Right forelimb (tissue), 1 donor: ENCODE data around the gene CES3.

Experiments used
- DNase-seq: peaks from one replicate; pipeline ENCODE4 v3.0.0-alpha.2; 2018

The CES3 gene, protein sequence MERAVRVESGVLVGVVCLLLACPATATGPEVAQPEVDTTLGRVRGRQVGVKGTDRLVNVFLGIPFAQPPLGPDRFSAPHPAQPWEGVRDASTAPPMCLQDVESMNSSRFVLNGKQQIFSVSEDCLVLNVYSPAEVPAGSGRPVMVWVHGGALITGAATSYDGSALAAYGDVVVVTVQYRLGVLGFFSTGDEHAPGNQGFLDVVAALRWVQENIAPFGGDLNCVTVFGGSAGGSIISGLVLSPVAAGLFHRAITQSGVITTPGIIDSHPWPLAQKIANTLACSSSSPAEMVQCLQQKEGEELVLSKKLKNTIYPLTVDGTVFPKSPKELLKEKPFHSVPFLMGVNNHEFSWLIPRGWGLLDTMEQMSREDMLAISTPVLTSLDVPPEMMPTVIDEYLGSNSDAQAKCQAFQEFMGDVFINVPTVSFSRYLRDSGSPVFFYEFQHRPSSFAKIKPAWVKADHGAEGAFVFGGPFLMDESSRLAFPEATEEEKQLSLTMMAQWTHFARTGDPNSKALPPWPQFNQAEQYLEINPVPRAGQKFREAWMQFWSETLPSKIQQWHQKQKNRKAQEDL

DNA sequence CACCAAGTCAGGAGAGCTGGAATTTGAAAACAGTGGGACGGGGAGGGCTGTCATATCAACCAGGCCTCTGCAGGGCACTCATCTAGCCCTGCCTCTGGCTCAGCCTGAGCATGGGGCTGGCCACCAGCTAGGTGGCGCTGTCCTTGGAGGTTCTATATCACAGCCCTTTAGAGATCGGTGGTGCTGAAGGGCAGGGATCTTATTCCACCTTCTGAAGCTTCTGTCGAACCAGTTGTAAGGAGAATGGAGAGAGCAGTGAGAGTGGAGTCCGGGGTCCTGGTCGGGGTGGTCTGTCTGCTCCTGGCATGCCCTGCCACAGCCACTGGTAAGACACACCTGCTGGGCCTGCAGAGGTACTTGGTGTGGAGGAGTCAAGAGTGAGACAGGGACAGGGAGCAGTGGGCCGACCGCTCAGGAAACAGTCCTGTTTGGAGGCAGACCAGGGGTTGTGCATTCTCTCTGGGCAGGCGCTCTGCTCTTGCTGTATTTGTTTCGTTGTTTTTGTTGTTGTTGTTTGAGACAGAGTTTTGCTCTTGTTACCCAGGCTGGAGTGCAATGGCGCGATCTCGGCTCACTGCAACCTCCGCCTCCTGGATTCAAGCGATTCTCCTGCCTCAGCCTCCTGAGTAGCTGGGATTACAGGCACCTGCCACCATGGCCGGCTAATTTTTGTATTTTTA, at the start of gene CES3:
Gene CES3 (plus strand): TSS at position 202 of the 680 bp plus-strand sequence. CDS start 42 bp downstream, at position 244.
- no peak for DNase-seq

- no peak for DNase-seq
These were observed 49.3 kb upstream of the CES3 start for GRCh38 chr16:66911801-66912200.

DNA sequence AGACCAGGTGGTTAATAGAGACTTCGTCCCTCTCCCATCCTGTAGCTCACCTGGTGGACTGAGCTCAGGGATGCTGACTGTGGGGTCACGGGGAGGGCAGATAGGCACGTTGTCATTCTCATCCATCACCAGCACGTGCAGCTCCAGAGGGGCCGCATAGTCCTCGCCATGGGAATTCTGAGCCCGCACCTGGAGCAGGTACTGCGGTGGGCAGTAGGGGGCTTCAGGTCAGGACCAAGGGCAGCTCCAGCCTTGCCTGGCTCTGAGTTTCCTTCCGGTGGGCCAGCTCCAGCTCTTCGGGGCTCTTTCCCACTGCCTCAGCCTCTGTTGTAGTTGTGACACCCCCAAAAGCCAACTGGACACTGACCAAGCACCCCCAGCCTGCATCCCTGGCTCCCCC, 48.0 kb upstream of the CES3 start:
- DNase-seq: no peak

DNA sequence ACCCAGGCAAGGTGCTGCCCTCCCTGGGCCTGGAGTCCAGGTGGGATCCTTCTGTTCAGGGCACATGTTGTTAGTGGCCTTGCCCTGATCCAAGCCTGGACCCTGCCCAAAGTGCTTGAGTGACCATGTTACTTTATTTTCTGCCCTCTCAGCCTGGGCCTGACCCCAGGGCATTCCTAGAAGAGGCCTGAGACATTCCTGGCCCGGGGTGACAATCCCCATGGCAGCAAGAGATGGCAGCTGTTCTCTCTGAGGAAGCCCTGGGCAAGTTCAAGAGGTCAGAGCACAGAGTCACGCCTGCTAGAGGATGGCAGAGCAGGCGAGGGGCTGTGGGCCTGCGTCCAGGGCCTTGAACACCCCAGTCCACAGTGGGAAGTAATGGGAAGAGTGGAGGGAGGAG, 47.4 kb upstream of the CES3 start:
- DNase-seq: no peak

GRCh38 chr16:66914541-66914940, 46.5 kb upstream of the CES3 start:
- DNase-seq: no peak

DNA sequence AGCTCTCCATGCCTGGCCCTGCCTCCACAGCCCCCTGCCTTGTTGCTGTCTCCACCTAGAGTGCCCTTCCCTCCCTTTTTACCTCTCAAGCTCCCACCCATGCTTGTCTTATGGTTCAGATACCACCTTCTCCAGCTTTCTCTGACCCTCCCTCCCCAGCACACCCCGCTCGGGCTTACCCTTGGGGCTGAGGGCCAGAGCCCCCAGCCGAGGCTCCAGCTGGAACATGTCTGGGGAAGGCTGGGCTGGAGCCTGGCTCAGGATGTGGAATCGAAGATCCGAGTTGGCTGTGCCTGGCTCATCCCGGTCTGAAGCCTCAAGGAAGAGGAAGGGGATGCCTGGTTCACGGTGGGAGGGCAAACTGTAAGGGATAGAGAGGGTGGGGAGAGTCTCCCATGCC, 46.0 kb upstream of the CES3 start:
- no peak for DNase-seq

DNA sequence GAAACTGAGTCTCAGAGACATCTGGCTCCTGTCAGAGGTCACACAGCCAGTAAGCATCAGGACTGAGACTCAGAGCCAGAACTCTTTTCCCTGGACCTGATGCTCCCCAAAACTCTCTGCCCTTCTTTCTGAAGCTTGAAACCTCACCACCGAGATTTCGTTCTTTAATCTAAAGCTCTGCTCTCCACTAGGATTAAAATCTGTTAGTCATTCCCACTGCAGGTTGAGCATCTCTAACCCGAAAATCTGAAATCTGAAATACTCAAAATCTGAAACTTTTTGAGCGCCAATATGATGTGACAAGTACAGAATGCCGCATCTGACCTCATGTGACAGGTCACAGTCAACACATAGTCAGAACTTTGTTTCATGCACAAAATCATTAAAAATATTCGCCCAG, 44.5 kb upstream of the CES3 start:
- DNase-seq: no peak

DNA sequence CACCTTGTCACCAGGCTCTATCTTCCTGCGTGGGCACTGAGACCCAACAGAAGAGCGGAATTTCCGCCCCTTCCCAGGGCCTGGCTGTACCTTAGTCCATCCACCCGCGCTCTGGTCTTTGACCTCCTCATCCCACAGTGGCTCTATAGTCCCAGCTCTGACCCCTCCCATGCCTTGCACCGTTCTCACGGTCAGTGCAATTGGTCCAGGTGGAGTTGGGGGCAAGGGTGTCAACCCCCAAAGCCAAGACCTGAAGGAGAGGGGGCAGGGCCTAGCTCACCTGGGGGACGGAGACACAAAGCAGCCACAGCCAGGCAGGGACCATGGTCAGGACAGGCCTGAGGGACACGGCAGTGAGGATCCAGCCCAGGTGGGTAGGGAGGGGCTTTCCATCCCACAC, 43.3 kb upstream of the CES3 start:
- DNase-seq: no peak

- DNase-seq: no peak
These were observed 42.7 kb upstream of the CES3 start for GRCh38 chr16:66918355-66918754.

GRCh38 chr16:66918803-66919568, 42.1 kb upstream of the CES3 start, which contains the start of gene CDH16:
Gene CDH16, minus strand, starts transcription at chr16:66918885. Its CDS starts 820 bp downstream, at chr16:66918065.
- no peak for DNase-seq

DNA sequence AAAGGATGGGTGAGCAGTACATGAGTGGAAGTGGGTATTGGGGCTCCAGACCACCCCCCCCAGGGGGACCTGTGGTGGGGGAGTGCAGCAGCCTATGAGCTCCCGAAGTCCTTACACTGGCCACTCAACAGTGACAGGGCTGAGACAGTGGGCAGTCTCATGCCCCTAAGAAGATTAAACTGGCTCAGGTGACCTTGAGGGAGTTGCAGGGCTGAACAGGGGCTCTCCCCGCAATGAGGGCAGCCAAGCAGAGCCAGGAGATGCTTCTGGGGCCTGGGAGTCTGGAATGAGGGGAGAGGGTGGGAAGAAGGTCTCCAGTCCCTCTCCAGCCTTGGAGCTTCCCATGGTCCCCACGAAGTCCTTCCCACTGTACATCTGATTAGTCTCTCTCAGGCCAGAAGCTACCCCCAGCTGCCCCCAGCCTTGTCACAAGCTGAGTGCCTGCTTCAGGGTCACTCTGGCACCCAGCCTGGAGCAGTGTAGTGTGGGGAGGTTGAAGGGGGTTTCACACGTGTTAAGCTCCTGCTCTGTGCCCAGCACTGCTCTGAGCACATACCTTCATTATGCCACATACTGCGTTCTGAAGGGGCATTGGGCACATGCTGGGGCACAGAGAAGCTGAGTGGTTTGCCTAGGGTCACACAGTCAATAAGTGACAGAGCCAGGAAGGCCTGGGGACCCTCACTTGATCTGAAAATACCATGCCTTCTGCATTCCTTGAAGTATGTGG, 41.3 kb upstream of the CES3 start:
- no peak for DNase-seq

GRCh38 chr16:66920299-66920590, 40.8 kb upstream of the CES3 start:
- no peak for DNase-seq

GRCh38 chr16:66920924-66921680, 40.0 kb upstream of the CES3 start:
- no peak for DNase-seq

DNA sequence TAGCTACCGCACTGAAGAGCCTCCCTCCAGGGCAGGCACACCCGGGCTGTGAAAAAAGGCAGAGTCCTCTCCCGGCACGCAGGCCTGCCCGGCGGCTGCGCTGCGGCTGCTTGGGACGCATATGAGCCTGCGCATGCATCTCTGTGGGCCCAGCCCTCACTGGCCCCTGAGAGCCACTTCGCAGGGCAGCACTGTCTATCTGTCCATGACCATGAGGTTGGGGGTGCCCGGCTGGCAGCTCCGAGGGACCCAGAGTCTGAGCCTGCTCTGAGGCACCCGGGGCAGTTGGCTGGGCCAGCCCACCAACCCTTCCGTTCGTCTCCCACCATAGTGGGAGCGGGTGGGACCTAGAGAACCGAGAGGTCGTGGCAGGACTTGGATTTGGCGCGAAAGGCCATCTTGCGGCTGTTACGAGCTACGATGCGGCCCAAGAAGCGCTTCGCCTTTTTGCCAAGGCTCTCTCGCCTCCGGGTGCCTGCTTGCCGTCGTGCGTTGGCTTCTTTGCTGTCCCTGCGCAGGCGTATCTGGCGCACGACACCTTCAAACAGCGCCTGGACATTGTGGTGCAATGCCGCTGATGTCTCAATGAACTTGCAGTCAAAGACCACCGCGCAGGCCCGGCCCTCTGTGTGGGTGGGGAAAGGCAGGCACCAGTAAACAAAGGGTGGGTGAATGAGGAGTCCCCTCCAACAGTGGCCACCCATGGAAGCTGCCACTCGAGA, 39.2 kb upstream of the CES3 start:
- DNase-seq: no peak

GRCh38 chr16:66923247-66923731, 37.8 kb upstream of the CES3 start:
- no peak for DNase-seq

GRCh38 chr16:66923866-66924265, 37.2 kb upstream of the CES3 start:
- DNase-seq: no peak

GRCh38 chr16:66924527-66925321, 36.3 kb upstream of the CES3 start:
- DNase-seq: no peak

- no peak for DNase-seq
These were observed 35.7 kb upstream of the CES3 start, which contains the start of gene RRAD for GRCh38 chr16:66925322-66925840. Gene RRAD, minus strand, starts transcription at chr16:66925535. Its CDS starts 356 bp downstream, at chr16:66925179.

DNA sequence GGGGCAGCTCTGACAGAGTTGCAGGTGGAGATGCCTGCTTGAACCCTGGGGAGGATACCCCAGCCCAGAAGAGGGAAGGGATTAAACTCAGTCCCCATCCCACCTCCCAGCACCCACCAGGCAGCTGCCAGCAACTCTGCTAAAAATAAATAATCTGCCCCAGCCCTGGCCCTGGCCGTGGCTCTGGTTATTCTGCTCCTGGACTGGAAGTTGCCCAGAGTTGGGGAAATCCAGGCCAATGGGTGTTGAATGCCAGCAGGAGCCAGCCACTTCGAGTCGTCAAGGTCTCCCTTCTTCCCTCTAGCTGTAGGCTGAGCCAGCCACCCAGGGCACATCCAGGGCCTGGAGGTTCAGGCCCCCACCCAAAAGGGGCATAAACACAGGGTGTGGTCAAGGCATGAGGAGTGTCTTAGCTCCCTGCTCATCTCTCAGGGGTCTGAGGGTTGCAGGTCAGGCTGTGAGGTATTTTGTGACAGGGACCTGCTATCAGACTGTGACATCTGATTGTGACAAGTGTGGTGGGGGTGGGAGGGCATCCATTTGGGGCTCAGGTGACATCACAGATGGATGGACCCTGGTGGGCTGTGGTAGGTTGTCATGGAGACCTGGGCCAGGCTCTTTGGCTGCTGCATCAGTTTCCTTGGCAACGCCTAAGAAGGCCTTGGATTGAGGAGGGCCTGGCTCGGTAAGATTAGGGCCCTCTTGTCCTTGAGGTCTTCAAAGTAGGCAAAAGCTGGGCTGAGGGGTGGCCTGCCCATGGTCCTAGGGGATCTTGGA, 34.7 kb upstream of the CES3 start:
- DNase-seq: no peak
